KMS-11 (cell line): ENCODE measurements around the gene DNAH10.

Experiments
- H2AFZ ChIP-seq: fragments of 200-600 bp; sonication (generic); 2 replicates; pipeline ENCODE4 v1.6.1; 2016; ENCODE audit warnings: antibody characterized with exemption, mixed run types, low read depth
- H3K27ac ChIP-seq: fragments of 200-600 bp; sonication (generic); 2 replicates; pipeline ENCODE4 v1.6.1; 2016; ENCODE audit warnings: mild to moderate bottlenecking, mixed run types
- H3K27me3 ChIP-seq: fragments of 200-600 bp; sonication (generic); 2 replicates; pipeline ENCODE4 v1.6.1; 2017; ENCODE audit warnings: mild to moderate bottlenecking, low read depth, mixed run types, moderate library complexity; ENCODE audit not compliant: insufficient read depth
- H3K36me3 ChIP-seq: fragments of 200-600 bp; sonication (generic); 2 replicates; pipeline ENCODE4 v1.6.1; 2017; ENCODE audit warnings: mild to moderate bottlenecking, mixed run types; ENCODE audit not compliant: insufficient read depth
- H3K4me1 ChIP-seq: fragments of 200-600 bp; sonication (generic); 2 replicates; pipeline ENCODE4 v1.6.1; 2016; ENCODE audit warnings: mild to moderate bottlenecking, low read depth, mixed run types; ENCODE audit not compliant: poor library complexity, severe bottlenecking
- H3K4me2 ChIP-seq: fragments of 200-600 bp; sonication (generic); 2 replicates; pipeline ENCODE4 v1.7.0; 2016; ENCODE audit warnings: mild to moderate bottlenecking, mixed run types
- H3K4me3 ChIP-seq: fragments of 200-600 bp; sonication (generic); IDR thresholded peaks from 2 replicates; pipeline ENCODE4 v1.6.1; 2017; ENCODE audit warnings: low read depth, low read length, mixed read lengths; ENCODE audit not compliant: insufficient read depth
- H3K79me2 ChIP-seq: fragments of 200-600 bp; sonication (generic); 2 replicates; pipeline ENCODE4 v1.6.1; 2016; ENCODE audit warnings: low read depth, mixed run types; ENCODE audit not compliant: insufficient read depth
- H3K9ac ChIP-seq: fragments of 200-600 bp; sonication (generic); 2 replicates; pipeline ENCODE4 v1.6.1; 2016; ENCODE audit warnings: mild to moderate bottlenecking, mixed run types
- H4K20me1 ChIP-seq: fragments of 200-600 bp; sonication (generic); 2 replicates; pipeline ENCODE4 v1.6.1; 2016; ENCODE audit warnings: mild to moderate bottlenecking, mixed run types; ENCODE audit not compliant: insufficient read depth
- TF ChIP-seq, protein P1 (sequence below): fragments of 200-600 bp; sonication (generic); conservative IDR thresholded peaks from 2 replicates; pipeline ENCODE4 v1.6.1; 2017; ENCODE audit warnings: low read depth, mild to moderate bottlenecking, antibody characterized with exemption, low read length, moderate library complexity, mixed read lengths

The DNAH10 gene

DNA sequence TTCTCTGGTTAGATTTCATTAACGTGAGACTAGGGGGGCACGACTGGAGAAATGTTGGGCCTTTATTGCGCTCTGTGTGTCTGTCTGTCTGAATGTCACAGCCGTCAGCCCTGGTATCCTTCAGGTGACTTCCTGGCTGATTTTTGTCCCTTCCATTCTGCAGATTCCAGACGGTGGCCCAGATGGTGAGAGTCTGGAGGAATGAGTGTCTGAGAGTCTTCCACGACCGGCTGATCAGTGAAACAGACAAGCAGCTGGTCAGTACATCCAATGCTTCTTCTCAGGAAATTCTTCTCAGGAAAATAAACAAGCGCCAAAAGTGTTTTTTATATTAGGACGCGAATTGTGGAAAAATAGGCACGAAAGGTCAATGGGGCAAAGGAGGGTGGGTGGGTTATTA is 117.0 kb downstream of the DNAH10 start:
- H3K4me3 ChIP-seq, result no peak overlapping the region
- H3K36me3 ChIP-seq, result no peaks in the 10 kb centered on the region
- H3K27me3 ChIP-seq, result no peaks in the 10 kb centered on the region
- no peaks in the 10 kb centered on the region for H3K79me2 ChIP-seq
- H3K9ac ChIP-seq, result no peak overlapping the region
- H3K4me2 ChIP-seq, result no peak overlapping the region
- H3K4me1 ChIP-seq, result no peaks in the 10 kb centered on the region
- TF ChIP-seq, protein P1, sequence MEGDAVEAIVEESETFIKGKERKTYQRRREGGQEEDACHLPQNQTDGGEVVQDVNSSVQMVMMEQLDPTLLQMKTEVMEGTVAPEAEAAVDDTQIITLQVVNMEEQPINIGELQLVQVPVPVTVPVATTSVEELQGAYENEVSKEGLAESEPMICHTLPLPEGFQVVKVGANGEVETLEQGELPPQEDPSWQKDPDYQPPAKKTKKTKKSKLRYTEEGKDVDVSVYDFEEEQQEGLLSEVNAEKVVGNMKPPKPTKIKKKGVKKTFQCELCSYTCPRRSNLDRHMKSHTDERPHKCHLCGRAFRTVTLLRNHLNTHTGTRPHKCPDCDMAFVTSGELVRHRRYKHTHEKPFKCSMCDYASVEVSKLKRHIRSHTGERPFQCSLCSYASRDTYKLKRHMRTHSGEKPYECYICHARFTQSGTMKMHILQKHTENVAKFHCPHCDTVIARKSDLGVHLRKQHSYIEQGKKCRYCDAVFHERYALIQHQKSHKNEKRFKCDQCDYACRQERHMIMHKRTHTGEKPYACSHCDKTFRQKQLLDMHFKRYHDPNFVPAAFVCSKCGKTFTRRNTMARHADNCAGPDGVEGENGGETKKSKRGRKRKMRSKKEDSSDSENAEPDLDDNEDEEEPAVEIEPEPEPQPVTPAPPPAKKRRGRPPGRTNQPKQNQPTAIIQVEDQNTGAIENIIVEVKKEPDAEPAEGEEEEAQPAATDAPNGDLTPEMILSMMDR, result no peak
- no peak overlapping the region for H2AFZ ChIP-seq
- no peaks in the 10 kb centered on the region for H4K20me1 ChIP-seq
- H3K27ac ChIP-seq, result no peak overlapping the region

DNA sequence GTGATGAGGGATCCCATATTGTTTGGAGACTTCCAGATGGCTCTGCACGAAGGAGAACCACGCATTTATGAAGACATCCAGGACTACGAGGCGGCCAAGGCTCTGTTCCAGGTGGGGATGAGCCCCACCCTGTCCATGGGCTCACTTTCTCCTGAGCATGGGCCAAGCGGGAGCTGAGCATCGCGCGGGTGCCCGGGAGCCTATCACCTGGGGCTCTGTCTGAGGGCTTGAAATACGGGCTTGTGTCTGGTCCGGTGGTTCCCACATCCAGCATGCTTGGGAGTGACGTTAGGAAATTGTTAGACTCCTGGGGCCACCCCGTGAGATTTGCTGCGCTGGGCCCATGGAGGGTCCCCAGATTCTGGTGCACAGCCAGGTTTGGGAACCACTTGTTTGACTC is 117.6 kb downstream of the DNAH10 start:
- TF ChIP-seq, protein P1, result no peak
- Histone ChIP-seq H3K36me3 (no peaks in the 10 kb centered on the region), H3K79me2 (no peaks in the 10 kb centered on the region), H3K27me3 (no peaks in the 10 kb centered on the region), H3K4me3 (no peak overlapping the region), H3K9ac (no peak overlapping the region), H3K27ac (no peak overlapping the region), H3K4me2 (no peak overlapping the region), H3K4me1 (no peaks in the 10 kb centered on the region), H2AFZ (no peak overlapping the region), H4K20me1 (no peaks in the 10 kb centered on the region)

DNA sequence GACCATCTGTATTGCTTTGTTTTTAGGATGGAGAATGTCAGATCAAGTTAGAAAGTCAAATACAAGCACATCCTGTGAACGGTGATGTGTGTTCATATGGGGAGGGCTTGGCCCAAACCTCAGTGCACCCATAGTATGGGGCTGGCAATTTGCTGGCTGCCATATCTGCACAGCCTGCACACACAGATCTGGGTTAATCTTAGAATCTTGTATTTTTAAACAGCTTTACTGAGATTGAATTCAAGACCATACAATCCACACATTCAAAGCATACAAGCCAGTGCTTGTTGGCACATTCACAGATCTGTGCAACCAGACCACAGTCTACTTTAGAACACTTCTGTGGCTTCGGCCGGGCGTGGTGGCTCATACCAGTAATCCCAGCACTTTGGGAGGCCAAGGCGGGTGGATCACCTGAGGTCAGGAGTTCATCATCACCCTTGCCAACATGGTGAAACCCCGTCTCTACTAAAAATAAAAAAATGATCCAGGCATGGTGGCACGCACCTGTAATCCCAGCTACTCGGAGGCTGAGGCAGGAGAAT is 120.1 kb downstream of the DNAH10 start:
- Histone ChIP-seq H3K79me2 (no peaks in the 10 kb centered on the region), H3K27me3 (no peaks in the 10 kb centered on the region), H3K27ac (no peak overlapping the region), H4K20me1 (no peaks in the 10 kb centered on the region), H3K4me1 (no peaks in the 10 kb centered on the region), H3K4me3 (no peak overlapping the region), H2AFZ (no peak overlapping the region), H3K9ac (no peak overlapping the region), H3K4me2 (no peak overlapping the region), H3K36me3 (no peaks in the 10 kb centered on the region)
- TF ChIP-seq, protein P1, result no peak

DNA sequence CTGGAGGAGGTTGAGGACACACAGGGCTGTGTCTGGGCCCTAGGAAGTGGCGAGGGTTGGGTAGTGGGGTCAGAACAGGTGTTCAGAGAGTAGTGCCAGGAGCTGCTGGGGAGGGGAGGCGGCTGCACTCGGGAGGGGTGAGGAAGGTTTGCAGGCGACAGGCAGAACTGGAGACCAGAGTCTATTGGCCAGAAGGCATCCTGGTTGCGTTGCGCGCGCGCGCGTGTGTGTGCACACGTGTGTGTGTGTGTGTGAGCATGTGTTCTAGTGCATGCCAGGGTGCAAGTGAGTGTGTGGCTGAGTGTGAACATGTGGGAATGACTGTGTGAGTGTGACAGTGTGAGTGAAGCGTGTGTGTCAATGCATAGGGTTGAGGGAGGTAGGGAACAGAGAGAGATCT is 124.2 kb downstream of the DNAH10 start:
- no peaks in the 10 kb centered on the region for H3K36me3 ChIP-seq
- no peaks in the 10 kb centered on the region for H3K79me2 ChIP-seq
- H3K27me3 ChIP-seq, result no peaks in the 10 kb centered on the region
- no peaks in the 10 kb centered on the region for H3K4me1 ChIP-seq
- no peaks in the 10 kb centered on the region for H4K20me1 ChIP-seq
- no peak overlapping the region for H2AFZ ChIP-seq
- no peak overlapping the region for H3K27ac ChIP-seq
- no peak overlapping the region for H3K4me2 ChIP-seq
- H3K9ac ChIP-seq, result no peak overlapping the region
- TF ChIP-seq, protein P1, result no peak
- H3K4me3 ChIP-seq, result no peak overlapping the region
